ENCODE data around the gene PRRT1. TPM values are rescaled to one million over a fixed set of nuclear protein-coding genes. Genes with fewer than 3 reads are reported as not detected.

Gene PRRT1
- total and polyA plus RNA-seq, 2 experiments from 2014 or later, result 0.10 to 4.0 TPM

GRCh38 chr6:32198345-32198696 lies 46.6 kb upstream of the PRRT1 start:
- Histone ChIP-seq H3K27me3 (no peaks in the 10 kb centered on the region), H2AFZ (no peak overlapping the region), H4K20me1 (ENCODE audit: insufficient read depth, poor library complexity, severe bottlenecking) (no peaks in the 10 kb centered on the region), H3K4me3 (no peak overlapping the region), H3K36me3 (replicated peaks; ENCODE audit: insufficient read depth, low read depth) (no peaks in the 10 kb centered on the region), H3K27ac (no peak overlapping the region), H3K4me1 (ENCODE audit: insufficient read depth) (peaks cover 13% of the 10 kb centered on the region), H3K9me2 (replicated peaks; ENCODE audit: insufficient read depth) (no peaks in the 10 kb centered on the region), H3K9me3 (ENCODE audit: low read depth) (no peaks in the 10 kb centered on the region), H3K4me2 (no peak overlapping the region), H3K79me2 (no peaks in the 10 kb centered on the region)
- 75% methylated on average over 3 of the region's 3 CpGs for WGBS (ENCODE audit: low lambda C conversion rate, missing lambda C conversion rate)
- DNase-seq (ENCODE audit: low spot score), result no peak
- no peak for TF ChIP-seq CTCF (IDR thresholded peaks at IDR 0.05; ENCODE audit: poor library complexity)
- TF ChIP-seq EZH2 (IDR thresholded peaks at IDR 0.05; ENCODE audit: borderline replicate concordance), result no peak
- no peak for TF ChIP-seq EZH2phosphoT487 (IDR thresholded peaks at IDR 0.05; ENCODE audit: low read depth, severe bottlenecking, unreplicated experiment)

GRCh38 chr6:32196682-32197616 lies 45.2 kb upstream of the PRRT1 start:
- H3K4me2 ChIP-seq, result peak overlapping the region; percentile 90
- peaks cover 22% of the 10 kb centered on the region for H3K4me1 ChIP-seq (ENCODE audit: insufficient read depth)
- peak overlapping the region; percentile 6 for H3K4me3 ChIP-seq
- H3K79me2 ChIP-seq, result no peaks in the 10 kb centered on the region
- DNase-seq (ENCODE audit: low spot score), result no peak
- peak overlapping the region; percentile 100 for H3K27ac ChIP-seq
- H3K9me2 ChIP-seq (replicated peaks; ENCODE audit: insufficient read depth), result no peaks in the 10 kb centered on the region
- TF ChIP-seq EZH2phosphoT487 (IDR thresholded peaks at IDR 0.05; ENCODE audit: low read depth, severe bottlenecking, unreplicated experiment), result no peak
- no peak for TF ChIP-seq CTCF (IDR thresholded peaks at IDR 0.05; ENCODE audit: poor library complexity)
- no peak for TF ChIP-seq EZH2 (IDR thresholded peaks at IDR 0.05; ENCODE audit: borderline replicate concordance)
- no peaks in the 10 kb centered on the region for H3K36me3 ChIP-seq (replicated peaks; ENCODE audit: insufficient read depth, low read depth)
- H2AFZ ChIP-seq, result no peak overlapping the region
- H4K20me1 ChIP-seq (ENCODE audit: insufficient read depth, poor library complexity, severe bottlenecking), result no peaks in the 10 kb centered on the region
- H3K27me3 ChIP-seq, result no peaks in the 10 kb centered on the region
- WGBS (ENCODE audit: low lambda C conversion rate, missing lambda C conversion rate), result 63% methylated on average over 26 of the region's 28 CpGs
- no peaks in the 10 kb centered on the region for H3K9me3 ChIP-seq (ENCODE audit: low read depth)

GRCh38 chr6:32195902-32196681 lies 44.4 kb upstream of the PRRT1 start:
- no peaks in the 10 kb centered on the region for H3K79me2 ChIP-seq
- H3K36me3 ChIP-seq (replicated peaks; ENCODE audit: insufficient read depth, low read depth), result no peaks in the 10 kb centered on the region
- no peaks in the 10 kb centered on the region for H4K20me1 ChIP-seq (ENCODE audit: insufficient read depth, poor library complexity, severe bottlenecking)
- H3K4me1 ChIP-seq (ENCODE audit: insufficient read depth), result peaks cover 25% of the 10 kb centered on the region
- H3K4me2 ChIP-seq, result peak overlapping the region; percentile 90
- H2AFZ ChIP-seq, result peak overlapping the region; percentile 16
- peak; percentile 91 for DNase-seq (ENCODE audit: low spot score)
- no peaks in the 10 kb centered on the region for H3K9me3 ChIP-seq (ENCODE audit: low read depth)
- under 1% methylated on average over 57 of the region's 58 CpGs for WGBS (ENCODE audit: low lambda C conversion rate, missing lambda C conversion rate)
- no peaks in the 10 kb centered on the region for H3K9me2 ChIP-seq (replicated peaks; ENCODE audit: insufficient read depth)
- H3K4me3 ChIP-seq, result peak overlapping the region; percentile 47
- TF ChIP-seq EZH2 (IDR thresholded peaks at IDR 0.05; ENCODE audit: borderline replicate concordance) (no peak), EZH2phosphoT487 (IDR thresholded peaks at IDR 0.05; ENCODE audit: low read depth, severe bottlenecking, unreplicated experiment) (no peak), CTCF (IDR thresholded peaks at IDR 0.05; ENCODE audit: poor library complexity) (no peak)
- no peaks in the 10 kb centered on the region for H3K27me3 ChIP-seq
- H3K27ac ChIP-seq, result peak overlapping the region; percentile 100
